Endometrial microvascular endothelial cells (primary cell): ENCODE measurements around the gene TCF7L1. TPM values are rescaled to one million over a fixed set of nuclear protein-coding genes. Genes with fewer than 3 reads are reported as not detected.
"Not testable (repeated sequence)": the region's sequence is repeated elsewhere in the genome, so short reads cannot be mapped to it uniquely, and the experiment has no call there.

ENCODE experiments used
- in situ Hi-C: cut with HindIII; loops from 2 replicates; pipeline ENCODE4 v1.10.0; 2017; ENCODE audit warnings: low sequenced_read_pairs, low pct_unique_long_range_greater_than_20kb; ENCODE audit errors: inconsistent ontology term
- total RNA-seq: library from RNA; depleted of rRNA; stranded (reverse); fragments of >200 nt; gene quantifications from one replicate; pipeline ENCODE4 v1.2.3, GENCODE V29; 2015; ENCODE audit errors: inconsistent ontology term

TCF7L1 gene
- total RNA-seq, 1 donor from 2014 or later, result 3.1 TPM

DNA sequence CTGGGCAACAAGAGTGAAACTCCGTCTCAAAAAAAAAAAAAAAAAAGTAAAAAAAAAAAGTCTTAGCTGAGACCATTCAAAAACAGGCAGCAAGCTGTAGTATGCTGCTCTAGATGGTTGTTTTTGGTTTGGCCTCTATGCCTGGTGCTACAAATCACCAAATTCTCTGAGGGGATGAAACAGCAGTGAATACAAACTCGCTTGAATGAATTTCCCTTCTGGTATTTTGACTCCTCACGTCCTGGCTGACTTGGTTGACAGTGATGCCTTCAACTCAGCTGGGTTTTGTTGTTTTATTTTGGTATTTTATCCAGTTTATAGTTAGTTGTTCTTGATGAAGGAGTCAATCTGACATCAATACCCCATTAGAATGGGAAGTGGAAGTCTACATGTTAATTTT lies 3.3 kb upstream of the TCF7L1 start:
- in situ Hi-C loops, result no loop called here

DNA sequence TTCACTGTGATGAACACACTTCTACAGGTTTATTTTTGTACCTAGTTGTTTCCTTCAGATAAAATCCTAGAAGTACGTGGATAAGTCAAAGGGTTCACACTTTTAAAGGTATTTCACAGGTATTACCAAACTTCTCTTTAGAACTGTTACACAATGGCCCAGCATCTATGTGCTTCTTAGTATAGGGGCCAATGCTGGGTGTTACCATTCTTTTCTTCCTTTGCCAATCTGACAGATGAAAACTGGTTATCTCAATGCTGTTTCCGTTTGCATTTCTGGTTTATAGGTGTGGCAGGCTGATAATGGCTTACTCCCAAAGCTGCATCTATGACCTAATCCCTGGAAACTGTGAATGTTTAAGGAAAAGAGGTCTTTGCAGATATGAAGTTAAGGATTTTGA lies 2.8 kb upstream of the TCF7L1 start:
- in situ Hi-C loops, result no loop called here

DNA sequence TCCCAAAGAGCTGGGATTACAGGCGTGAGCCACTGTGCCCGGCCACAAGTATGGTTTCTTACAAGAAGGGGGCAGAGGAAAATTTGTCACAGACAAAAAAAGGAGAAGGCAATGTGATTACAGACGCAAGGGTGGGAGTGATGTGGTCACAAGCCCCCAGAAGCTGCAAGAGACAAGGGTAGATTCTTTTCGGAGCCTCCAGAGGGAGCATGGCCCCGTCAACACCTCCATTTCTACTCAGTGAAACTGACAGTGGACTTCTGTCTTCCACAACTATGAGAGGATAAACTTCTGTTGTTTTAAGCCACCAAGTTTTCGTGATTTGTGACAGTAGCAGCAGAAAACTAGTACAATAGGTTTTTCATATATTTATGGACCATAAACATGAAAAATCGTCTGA lies 2.1 kb upstream of the TCF7L1 start:
- in situ Hi-C loops, result no loop called here

DNA sequence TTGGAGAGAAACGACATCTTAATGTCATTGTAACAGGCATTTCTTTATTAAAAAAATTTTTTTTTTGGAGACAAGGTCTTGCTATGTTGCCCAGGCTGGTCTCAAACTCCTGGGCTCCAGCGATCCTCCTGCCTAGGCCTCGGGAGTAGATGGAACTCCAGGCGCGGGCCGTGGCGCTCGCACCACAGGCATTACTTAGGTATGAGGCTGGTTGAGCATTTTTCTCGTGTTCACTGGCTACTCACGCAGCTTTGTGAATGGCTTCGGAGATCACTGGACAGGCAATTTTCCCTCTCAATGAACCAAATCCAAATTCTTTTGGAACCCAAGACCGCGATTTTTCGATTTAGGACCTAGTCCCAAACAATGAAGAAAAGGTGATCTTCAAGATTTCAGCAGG lies 795 bp upstream of the TCF7L1 start:
- in situ Hi-C loops, result no loop called here

DNA sequence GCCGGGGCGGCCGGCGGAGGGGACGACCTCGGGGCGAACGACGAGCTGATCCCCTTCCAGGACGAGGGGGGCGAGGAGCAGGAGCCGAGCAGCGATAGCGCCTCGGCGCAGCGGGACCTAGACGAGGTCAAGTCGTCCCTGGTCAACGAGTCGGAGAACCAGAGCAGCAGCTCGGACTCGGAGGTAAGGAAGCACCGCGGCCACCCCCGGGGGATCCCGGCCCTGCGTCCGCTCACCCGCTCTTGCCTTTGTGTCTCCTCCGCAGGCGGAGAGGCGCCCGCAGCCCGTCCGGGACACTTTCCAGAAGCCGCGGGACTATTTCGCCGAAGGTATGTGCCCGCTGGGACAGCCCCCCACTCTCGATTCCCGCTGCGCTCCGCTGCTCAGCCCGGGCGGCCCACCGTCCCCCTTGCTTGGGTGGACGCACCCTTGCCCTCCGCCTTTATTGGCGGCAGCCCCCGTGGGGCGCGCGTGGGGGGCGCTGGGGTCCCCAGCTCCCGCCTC lies 611 bp downstream of the TCF7L1 start:
- in situ Hi-C loops, result no loop called here

DNA sequence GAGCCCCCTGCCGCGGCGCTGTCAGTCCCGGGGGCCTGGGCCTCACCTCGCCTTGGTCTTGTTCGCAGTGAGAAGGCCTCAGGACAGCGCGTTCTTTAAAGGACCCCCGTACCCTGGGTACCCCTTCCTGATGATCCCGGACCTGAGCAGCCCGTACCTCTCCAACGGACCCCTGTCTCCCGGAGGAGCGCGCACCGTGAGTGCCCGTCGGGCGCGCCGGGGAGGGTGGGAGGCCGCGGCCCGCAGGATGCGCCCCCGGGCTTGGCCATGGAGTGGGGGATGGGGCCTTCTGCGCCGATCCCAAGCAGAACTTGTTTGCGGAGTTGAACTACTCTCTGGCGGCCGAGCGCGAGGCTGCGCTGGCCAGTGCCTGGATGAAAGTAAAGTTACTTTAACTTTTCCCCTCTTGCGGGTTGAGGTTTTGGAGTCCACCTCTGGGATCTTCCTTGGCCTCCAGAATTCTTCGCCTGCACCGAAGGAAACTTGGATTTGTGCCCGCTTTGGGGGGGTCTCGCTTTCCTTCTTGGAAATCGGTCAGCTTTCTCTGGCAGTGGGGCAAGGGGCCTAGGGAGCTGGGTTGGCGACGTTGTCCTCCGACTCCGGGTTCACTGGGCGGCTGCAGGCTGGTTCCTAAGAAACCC lies 1.2 kb downstream of the TCF7L1 start:
- in situ Hi-C loops, result no loop called here

DNA sequence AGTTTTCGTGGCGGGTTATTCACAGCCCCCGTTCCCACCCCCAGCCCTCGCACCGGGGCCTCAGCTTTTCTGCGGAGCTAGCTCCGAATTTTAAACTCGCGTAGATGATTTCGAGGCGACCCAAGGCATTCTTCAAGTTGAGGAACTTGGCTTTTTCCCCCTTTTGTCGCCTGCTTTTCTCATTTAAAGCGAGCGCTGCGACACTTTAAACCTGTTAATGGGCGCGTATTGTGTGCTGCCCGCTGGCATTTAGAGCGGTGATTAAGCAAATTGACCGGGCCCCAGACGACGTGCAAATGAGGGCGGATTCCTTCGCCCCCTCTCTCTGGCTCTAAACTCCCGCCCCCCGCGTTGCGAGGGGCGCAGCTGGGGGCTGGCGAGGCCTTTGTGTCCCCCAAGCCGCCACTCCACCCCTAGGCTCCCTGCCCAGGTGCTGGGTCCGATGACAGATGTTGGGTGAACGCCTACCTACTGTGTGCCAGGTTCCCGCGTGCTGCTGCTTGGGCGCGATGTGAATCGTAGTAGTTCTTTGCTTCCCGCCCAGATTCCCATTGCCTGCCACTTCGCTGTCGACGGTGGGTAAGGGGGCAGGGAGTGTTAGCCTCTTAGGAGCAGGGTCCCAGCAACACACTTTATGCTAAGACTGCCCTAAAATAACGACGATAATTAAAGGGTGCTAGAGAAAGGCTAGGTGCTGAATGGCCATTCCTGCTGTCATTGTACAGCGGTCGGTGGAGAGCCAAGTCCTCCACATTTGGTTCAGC lies 1.9 kb downstream of the TCF7L1 start:
- in situ Hi-C loops, result no loop called here

DNA sequence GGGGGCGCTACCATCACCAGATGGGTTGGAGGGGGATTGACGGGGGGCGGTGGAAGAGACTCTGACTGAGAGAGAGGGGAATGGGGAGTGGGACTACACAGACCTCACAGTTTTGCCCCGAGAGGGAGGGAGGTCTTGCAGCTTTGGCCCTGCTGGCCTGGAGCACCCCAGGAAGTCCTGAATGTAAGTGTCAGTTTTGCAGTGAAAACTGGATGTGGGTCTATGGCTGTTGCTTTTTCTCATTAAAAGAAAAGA lies 2.4 kb downstream of the TCF7L1 start:
- in situ Hi-C loops, result no loop called here

DNA sequence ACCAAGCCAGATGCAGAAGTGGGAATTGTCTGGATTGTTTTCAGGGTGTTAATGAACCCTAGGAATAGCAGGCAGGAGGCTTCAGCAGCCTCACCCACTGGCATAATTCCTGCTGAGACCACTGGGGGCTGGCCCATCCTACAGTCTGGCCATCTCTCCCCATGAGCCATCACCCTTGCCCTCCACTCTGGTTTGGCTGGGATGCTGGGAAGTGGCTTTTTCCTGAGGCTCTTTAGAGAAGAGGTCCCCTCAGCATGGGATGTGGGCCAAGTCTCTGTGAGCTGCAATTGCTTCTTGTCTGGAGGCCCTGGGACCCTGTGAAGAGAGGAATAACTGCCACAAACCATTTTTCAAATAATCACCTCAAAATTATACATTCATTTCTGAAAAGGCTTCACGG lies 4.0 kb downstream of the TCF7L1 start:
- in situ Hi-C loops, result no loop called here

DNA sequence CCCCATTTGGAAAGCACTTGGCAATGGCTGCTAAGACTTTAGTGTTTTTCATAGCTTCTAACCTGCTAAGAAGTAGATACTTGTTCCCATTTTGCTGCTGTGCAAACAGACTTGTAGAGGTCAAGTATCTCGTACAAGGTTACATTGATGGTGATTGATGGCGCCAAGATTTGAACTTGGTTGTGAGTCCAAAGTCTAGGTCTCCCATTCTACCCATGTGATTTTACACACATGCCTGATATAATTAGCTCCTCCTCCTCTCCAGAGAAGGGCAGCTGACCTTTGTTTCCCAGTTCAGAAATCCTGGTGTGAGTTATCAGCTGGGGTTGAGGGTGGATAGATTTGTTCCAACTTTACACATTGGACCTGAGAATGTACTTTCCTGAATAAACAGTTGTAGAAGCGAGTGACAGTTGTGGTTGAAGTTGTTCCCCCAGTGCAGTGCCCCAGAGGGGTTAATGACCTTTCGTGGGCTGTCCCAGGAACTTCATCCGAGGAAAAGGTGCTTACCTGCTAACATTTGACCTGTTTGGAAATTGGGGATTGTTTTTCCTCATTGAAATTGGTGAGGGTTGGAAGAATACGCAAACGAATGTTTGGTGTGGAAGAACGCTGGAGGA lies 10.4 kb downstream of the TCF7L1 start:
- in situ Hi-C loops, result no loop called here

DNA sequence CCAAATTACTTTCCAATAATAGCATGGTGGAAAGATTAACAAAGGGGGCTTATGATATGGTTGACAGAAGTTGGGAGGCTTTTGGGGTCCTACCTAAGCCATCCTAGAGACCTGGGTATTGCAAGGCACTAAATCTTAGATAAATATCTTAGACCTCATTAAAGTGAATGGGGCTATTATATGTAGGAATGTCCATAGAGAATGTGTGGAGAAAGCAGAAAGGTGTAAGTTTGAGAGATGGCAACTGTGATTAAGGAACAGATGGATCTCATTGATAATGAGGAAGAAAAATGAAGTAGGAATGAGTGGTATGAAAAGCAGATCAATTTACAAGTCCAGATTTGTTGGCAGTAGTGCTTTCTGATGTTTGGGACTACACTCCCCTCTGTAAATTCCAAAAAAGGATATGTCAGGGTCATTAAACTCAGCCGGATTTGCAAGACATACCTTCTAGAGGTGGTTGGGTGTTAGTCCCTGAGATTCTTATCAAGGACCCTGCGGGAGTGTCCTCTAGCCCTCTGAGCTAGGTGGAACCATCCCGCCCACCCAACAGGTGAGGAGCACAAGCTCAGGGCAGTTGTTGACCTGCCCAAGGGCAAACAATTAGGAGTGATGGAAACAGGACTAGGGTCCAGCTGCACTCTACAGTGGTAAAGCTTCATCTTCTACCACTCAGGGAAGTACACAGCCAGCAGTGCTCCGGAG lies 12.1 kb downstream of the TCF7L1 start:
- in situ Hi-C loops, result no loop called here

DNA sequence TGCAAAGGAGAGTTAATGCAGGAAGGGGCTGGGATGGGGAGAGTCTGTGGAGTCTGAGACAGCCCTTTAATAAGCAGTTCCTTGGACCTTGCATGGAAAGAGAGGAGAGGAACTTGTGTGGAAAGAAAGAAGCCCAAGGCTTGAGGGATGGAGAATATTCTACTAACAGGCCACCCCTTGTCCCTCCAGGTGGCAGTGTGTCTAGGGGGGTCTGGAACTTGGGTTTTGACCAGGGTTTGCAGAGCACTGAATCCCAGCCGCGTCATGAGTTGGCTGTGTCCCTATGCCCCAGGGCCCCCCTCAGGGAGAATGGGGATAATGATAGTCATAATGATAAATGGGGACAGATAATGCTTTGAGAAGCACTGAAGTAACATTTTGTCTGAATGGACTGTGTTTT lies 15.0 kb downstream of the TCF7L1 start:
- in situ Hi-C loops, result no loop called here

DNA sequence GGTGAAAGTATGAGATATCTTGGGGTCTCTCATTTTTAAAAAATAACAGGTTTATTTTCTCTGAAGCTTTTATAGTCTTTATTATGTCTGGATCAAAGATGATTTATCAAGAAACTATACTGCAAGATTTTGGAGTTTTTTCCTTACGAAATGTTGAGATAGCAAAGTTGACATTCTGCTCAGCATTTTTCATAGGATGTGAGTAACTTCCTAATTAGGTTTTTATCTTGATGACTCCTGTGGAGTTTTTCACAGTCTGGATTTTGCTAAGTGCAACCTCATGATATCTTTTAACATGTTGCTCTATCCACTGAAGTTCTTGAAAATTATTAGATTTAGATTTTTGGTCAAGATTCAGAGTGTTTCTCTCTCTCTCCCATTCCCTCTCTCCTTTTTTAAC lies 17.8 kb downstream of the TCF7L1 start:
- in situ Hi-C loops, result no loop called here

DNA sequence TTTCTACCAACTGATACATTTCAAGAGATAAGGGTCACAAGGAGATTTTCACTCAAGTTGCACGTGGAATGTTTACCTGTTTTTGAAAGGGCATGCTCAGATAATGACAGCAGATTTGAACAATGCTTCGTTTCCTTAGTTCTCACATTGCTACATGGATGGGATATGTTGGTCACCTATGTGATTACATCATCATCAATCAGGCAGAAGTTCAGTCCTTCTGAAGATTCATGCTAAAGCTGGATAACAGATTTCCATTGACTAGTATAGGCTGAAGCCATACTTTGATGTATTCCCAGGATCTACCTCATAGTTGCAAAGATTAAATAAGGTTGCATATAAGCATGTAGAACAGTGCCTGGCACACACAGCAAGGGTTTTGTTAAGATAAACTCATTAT lies 19.7 kb downstream of the TCF7L1 start:
- in situ Hi-C loops, result no loop called here

DNA sequence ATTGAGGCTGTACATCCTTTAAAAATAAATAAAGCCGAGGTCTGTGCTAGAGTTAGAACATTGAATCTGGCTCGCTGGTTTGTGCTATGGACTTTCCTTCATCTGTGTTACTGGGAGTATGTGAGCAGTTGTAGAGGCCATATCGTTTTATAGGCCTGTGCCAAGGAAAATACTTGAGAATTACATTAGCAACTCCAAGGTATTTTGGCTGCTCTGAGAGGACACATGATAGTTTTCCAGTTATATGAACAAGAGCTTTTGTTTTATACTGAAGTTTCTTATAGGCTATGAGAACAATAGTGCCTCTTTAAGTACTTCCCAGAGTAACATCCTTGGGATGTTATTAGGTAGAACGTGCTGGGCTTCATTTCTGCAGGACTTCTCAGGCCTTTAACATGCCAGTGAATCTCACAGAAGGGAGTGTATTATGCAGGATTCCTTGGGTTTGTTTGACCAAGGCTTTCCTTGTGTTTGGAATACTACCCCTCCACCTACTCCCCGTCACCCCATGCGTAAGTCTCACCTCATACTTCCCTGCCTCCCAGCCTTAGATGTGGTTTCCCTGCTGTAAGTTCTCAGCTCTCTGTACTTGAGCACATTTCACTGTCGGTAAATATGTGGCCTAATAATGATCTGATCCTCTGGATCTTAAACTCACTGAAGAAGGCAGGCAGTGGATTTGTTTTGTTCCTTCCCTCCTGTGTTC lies 21.0 kb downstream of the TCF7L1 start:
- in situ Hi-C loops, result no loop called here

DNA sequence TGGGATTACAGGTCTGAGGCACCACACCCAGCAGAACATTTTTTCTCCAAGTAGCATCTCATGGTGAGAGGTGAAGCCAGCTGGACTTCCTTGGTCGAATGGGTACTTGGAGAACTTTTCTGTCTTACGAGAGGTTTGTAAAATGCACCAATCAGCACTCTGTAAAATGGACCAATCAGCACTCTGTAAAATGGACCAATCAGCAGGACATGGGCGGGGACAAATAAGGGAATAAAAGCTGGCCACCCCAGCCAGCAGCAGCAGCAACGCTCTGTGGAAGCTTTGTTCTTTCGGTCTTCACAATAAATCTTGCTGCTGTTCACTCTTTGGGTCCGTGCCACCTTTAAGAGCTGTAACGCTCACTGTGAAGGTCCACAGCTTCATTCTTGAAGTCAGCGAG lies 21.9 kb downstream of the TCF7L1 start:
- in situ Hi-C loops, result not testable (repeated sequence)

DNA sequence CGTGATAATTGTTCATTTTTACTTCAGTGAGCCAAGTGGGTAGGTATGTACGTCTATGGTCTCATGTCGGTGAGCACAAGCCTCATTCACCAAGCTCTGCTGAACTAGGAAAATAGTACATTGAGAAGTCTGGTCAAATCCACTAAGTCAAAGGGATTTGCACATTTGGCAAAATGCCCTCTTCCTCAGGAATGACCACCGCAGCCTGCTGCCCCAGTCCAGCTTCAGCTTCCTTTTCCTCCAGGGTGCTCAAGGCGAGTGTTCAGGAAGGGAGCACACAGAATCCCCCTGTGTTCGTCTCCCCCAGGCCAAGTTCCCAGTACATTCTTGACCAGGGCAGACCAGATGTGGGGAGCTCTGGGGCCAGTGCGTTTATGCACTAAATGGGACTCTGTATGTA lies 23.0 kb downstream of the TCF7L1 start:
- in situ Hi-C loops, result no loop called here

DNA sequence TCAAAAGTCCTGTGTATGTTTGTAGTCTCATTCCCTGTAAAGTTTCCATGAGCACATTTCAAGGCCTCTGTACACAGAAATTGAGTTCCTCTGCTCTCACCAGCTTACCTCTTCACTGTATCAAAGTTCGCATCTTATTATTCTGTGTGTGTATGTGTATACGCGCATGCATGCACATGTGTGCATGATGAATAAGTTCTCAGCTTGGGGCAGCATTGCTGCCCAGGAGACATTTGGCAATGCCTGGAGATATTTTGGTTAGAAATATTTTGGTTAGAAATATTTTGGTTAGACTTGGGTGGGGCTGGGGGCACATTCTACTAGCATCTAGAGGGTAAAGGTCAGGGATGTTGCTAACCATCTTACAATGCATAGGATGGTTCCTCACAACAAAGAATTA lies 23.4 kb downstream of the TCF7L1 start:
- in situ Hi-C loops, result no loop called here

DNA sequence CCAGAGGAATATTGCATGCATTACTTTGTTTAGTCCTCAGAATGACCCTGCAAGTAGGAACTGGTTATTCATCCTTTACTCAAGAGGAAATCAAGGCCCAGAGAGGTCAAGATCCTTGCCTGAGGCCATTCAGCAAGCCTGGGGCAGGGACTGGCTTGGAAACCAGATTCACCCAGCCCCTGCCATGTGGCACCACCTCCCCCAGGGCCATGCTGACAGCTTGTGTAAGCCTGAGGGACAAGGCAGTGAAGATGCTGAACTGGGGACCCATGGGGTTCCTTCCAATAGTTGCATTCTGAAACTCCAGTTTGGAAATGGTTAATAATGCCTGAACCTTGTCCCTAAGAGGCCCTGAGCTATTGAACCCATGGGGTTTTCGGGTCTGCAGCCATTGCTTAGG lies 24.2 kb downstream of the TCF7L1 start:
- in situ Hi-C loops, result no loop called here
